Large intestine (tissue), 3 donors: ENCODE data around the gene RASSF8. TPM values are rescaled to one million over a fixed set of nuclear protein-coding genes. Genes with fewer than 3 reads are reported as not detected.

Experiments
- DNase-seq, 2 donors: peaks; one replicate each; pipeline versions ENCODE4 v3.0.0 to v3.0.0-alpha.2; 2013
- H3K27ac ChIP-seq: one replicate; pipeline ENCODE4 v1.5.1; 2013; ENCODE audit warnings: low read length
- H3K27me3 ChIP-seq: 2 replicates; pipeline ENCODE4 v1.6.1; 2013; ENCODE audit warnings: low read length; ENCODE audit not compliant: control insufficient read depth, insufficient read depth
- H3K36me3 ChIP-seq: 2 replicates; pipeline ENCODE4 v1.6.1; 2013; ENCODE audit warnings: low read length; ENCODE audit not compliant: control insufficient read depth, insufficient read depth
- H3K4me1 ChIP-seq: one replicate; pipeline ENCODE4 v1.6.1; 2013; ENCODE audit warnings: low read length; ENCODE audit not compliant: control insufficient read depth, insufficient read depth
- H3K4me3 ChIP-seq: one replicate; pipeline ENCODE4 v1.5.1; 2013; ENCODE audit warnings: low read length
- H3K9me3 ChIP-seq: one replicate; pipeline ENCODE4 v1.6.1; 2013; ENCODE audit warnings: mild to moderate bottlenecking, low read depth, low read length, moderate library complexity; ENCODE audit not compliant: control insufficient read depth
- WGBS: methylation state at CpG from one replicate; pipeline ENCODE4 v1.1.5; 2013; ENCODE audit warnings: low lambda C conversion rate; ENCODE audit not compliant: insufficient coverage; 5-methylcytosine and 5-hydroxymethylcytosine counted together
- polyA plus RNA-seq: library from polyadenylated mRNA; unstranded; fragments of 120-200 nt; gene quantifications from one replicate; pipeline ENCODE4 v1.2.1, GENCODE V29; 2013

Gene RASSF8
- polyA plus RNA-seq, 1 donor, result 20.2 TPM

- Histone ChIP-seq H3K27ac (no peak overlapping the region), H3K4me3 (no peak overlapping the region), H3K9me3 (no peaks in the 10 kb centered on the region), H3K27me3 (no peaks in the 10 kb centered on the region), H3K4me1 (no peaks in the 10 kb centered on the region), H3K36me3 (no peaks in the 10 kb centered on the region)
- DNase-seq, result no peak
- 58% methylated on average over 2 of the region's 4 CpGs for WGBS
These were observed 20.6 kb downstream of the RASSF8 start for GRCh38 chr12:25979059-25979458.

DNA sequence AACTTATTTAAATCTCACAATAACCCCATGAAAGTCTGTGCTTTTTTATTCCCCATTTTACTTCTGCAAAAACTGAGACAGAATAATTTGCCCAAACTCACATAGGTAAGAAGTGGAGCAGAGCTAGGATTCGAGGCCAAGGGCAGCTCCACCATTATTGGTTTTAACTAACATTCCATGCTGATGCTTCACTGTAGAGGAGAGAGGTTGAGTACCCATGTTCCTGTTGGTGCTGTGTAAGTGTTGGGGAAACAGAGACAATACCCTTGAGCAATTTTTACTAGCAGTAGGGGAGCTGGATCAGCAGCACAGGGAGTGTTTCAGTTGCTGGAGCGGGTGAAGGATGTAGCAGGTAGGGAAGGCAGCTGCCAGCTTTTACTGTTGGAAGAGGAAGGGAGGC lies 21.1 kb downstream of the RASSF8 start:
- Histone ChIP-seq H3K9me3 (no peaks in the 10 kb centered on the region), H3K36me3 (no peaks in the 10 kb centered on the region), H3K27ac (no peak overlapping the region), H3K4me3 (no peak overlapping the region), H3K4me1 (no peaks in the 10 kb centered on the region), H3K27me3 (no peaks in the 10 kb centered on the region)
- no peak for DNase-seq
- no CpG with 5 or more reads among the region's 2 CpGs for WGBS

DNA sequence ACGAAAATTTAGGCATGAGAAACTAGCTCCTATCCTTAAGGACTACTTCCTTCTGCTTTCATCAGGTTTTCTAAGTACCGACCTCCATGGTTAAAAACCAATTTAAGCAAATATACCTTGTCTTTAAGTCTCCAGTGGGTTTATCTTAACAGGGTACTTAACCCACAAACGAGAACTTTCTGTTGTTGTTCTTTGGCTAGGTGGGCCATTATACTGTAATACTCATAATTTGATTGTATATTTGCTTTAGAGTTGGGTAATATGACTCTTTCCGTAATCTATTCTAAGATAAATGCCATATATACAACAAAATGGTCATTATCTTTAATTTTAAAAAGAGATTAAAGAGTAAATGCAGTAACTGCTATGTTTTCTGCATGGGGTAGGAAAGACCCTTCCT lies 21.6 kb downstream of the RASSF8 start:
- no peak overlapping the region for H3K4me3 ChIP-seq
- no peaks in the 10 kb centered on the region for H3K9me3 ChIP-seq
- WGBS, result no CpG with 5 or more reads among the region's 4 CpGs
- no peak overlapping the region for H3K27ac ChIP-seq
- H3K4me1 ChIP-seq, result no peaks in the 10 kb centered on the region
- DNase-seq, result no peak
- no peaks in the 10 kb centered on the region for H3K36me3 ChIP-seq
- H3K27me3 ChIP-seq, result no peaks in the 10 kb centered on the region

GRCh38 chr12:25981597-25981996 lies 23.1 kb downstream of the RASSF8 start:
- no peak for DNase-seq
- Histone ChIP-seq H3K4me1 (peaks cover 3% of the 10 kb centered on the region), H3K9me3 (no peaks in the 10 kb centered on the region), H3K4me3 (no peak overlapping the region), H3K27me3 (no peaks in the 10 kb centered on the region), H3K27ac (no peak overlapping the region), H3K36me3 (no peaks in the 10 kb centered on the region)
- WGBS, result 25% methylated on average over 1 of the region's 3 CpGs

DNA sequence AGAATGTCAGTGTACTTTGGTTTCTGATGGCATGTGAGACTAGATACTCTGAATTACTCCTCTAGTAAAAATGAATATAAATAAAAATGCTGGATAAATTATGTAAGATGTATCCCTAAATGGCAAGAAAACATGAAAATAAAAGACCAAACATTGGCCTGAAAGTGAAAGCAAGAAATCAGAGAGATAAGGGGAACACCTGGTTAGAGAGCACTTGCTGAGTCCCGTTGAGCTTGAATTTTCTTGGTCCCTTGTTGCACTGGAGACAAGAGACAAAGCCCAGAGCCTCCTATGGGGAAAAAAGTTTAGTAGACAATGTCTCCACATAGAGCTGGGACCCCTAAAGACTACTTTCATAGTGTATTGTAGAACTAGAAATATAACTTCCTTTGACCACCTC lies 23.9 kb downstream of the RASSF8 start:
- Histone ChIP-seq H3K27ac (peak overlapping the region; percentile 10), H3K4me3 (no peak overlapping the region), H3K27me3 (no peaks in the 10 kb centered on the region), H3K4me1 (peaks cover 4% of the 10 kb centered on the region), H3K36me3 (no peaks in the 10 kb centered on the region), H3K9me3 (no peaks in the 10 kb centered on the region)
- DNase-seq, result peak in 1 of 2 donors; percentile 43
- WGBS, result no CpG with 5 or more reads among the region's 1 CpG

GRCh38 chr12:25983625-25984024 lies 25.1 kb downstream of the RASSF8 start:
- Histone ChIP-seq H3K27ac (no peak overlapping the region), H3K4me1 (peaks cover 4% of the 10 kb centered on the region), H3K9me3 (no peaks in the 10 kb centered on the region), H3K36me3 (no peaks in the 10 kb centered on the region), H3K27me3 (no peaks in the 10 kb centered on the region), H3K4me3 (no peak overlapping the region)
- 100% methylated on average over 1 of the region's 4 CpGs for WGBS
- no peak for DNase-seq

DNA sequence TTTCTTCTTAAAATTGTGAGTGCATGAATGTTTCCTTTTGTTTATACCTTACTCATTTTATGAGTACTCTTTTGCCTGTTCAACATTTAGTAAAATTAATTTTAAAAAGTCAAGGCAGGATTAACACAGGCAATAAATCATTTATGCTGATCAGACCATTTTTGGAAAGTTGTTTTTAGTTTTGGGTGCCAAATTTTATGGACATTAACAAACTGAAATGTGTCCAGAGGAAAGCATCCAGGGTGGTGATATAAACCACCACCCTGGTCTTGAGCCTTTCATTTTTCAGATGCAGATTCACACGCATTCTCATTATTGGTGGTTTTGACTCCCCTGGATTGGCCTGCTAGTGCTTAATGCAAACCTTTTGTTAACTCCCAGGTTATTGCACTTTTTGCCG lies 26.3 kb downstream of the RASSF8 start:
- no peaks in the 10 kb centered on the region for H3K36me3 ChIP-seq
- no peak for DNase-seq
- H3K4me1 ChIP-seq, result peaks cover 4% of the 10 kb centered on the region
- no CpG with 5 or more reads among the region's 2 CpGs for WGBS
- H3K27ac ChIP-seq, result no peak overlapping the region
- H3K27me3 ChIP-seq, result no peaks in the 10 kb centered on the region
- no peak overlapping the region for H3K4me3 ChIP-seq
- no peaks in the 10 kb centered on the region for H3K9me3 ChIP-seq

DNA sequence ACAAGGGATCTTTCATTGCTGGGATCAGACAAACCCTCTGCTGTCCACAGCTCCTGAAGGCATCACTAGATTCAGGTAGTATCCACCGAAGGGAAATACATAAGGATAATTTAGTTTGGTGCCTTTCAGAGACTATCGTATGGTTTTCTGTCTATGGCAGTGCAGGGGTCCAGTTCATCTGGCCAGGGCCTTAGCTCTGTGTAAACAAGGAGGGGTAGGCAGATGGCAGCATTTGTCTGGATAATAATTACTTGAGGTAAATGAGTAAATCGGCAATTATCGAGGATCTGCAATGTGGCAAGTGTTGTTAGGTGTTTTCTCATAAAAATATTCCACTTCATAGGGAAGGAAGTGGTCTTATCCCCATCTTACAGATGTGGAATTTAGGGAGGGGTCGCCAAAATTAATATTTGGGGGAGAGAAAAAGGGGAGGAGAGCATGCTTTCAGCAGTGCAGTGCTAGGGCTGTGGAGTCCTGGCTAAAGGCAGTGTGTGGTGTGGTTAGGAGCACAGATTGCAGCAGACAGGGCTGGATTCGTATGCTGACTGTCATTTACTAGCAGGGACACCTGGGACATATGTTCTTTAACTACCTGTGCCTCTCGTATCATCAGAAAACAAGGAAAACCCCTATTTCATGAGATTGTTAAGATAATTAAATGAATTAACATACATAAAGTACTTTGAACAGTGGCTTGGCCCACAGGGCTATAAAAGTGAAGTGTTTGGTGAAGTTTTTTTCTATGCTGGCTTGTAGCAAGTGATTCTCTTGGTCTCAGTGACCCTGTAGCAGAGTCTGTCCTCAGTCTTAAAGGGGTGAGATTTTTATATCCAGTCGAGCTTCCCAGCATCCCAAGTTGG lies 27.1 kb downstream of the RASSF8 start:
- Histone ChIP-seq H3K36me3 (no peaks in the 10 kb centered on the region), H3K4me3 (no peak overlapping the region), H3K9me3 (no peaks in the 10 kb centered on the region), H3K27ac (peak overlapping the region; percentile 43), H3K4me1 (peaks cover 4% of the 10 kb centered on the region), H3K27me3 (no peaks in the 10 kb centered on the region)
- peak; percentile 23 to 70 for DNase-seq
- WGBS, result no CpG with 5 or more reads among the region's 8 CpGs

GRCh38 chr12:25986180-25986579 lies 27.7 kb downstream of the RASSF8 start:
- Histone ChIP-seq H3K27ac (peak overlapping the region; percentile 43), H3K4me3 (no peak overlapping the region), H3K27me3 (no peaks in the 10 kb centered on the region), H3K9me3 (no peaks in the 10 kb centered on the region), H3K4me1 (peaks cover 4% of the 10 kb centered on the region), H3K36me3 (no peaks in the 10 kb centered on the region)
- peak; percentile 47 to 68 for DNase-seq

DNA sequence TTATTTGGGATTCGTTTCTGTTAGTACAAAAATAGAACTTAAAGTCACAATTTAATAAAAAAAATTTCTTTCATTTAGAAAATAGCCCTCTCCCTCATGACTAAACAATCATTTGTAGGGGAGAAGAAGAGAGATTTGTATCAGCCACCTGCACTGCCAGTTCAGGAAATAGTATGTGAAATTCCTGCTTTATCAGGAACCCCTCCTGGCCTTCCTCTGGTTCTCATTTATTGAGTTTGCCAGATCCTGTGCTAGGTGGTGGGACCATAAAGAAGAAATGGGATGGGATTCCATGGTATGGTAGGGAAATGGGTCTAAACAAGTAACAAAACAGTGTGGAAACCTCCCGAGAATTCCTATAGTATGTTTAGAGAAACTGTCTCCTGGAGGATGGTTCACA lies 30.0 kb downstream of the RASSF8 start:
- Histone ChIP-seq H3K27me3 (no peaks in the 10 kb centered on the region), H3K4me1 (peaks cover 4% of the 10 kb centered on the region), H3K27ac (no peak overlapping the region), H3K9me3 (no peaks in the 10 kb centered on the region), H3K36me3 (no peaks in the 10 kb centered on the region), H3K4me3 (no peak overlapping the region)
- DNase-seq, result no peak
- no CpG with 5 or more reads among the region's 2 CpGs for WGBS

DNA sequence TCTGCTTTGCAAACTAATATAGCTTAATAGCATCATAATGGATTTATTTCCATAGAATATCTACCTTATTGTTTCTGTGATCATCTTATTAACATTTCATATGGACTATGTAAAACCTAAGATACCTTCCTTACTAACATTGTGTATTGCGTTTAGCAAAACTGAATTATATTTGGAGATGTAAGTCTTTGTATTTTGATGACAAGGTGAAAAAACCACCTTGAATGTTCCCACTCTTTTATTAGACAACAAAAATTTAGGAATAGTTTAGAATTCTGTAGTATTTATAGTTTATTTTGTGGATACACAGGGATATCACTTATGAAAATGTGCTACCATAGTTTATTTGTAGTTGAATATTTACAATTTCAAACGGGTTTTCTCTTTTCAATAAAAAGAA lies 32.0 kb downstream of the RASSF8 start:
- DNase-seq, result no peak
- no peaks in the 10 kb centered on the region for H3K9me3 ChIP-seq
- H3K36me3 ChIP-seq, result no peaks in the 10 kb centered on the region
- no peak overlapping the region for H3K4me3 ChIP-seq
- no peaks in the 10 kb centered on the region for H3K27me3 ChIP-seq
- no CpG with 5 or more reads among the region's 2 CpGs for WGBS
- H3K4me1 ChIP-seq, result peaks cover 4% of the 10 kb centered on the region
- no peak overlapping the region for H3K27ac ChIP-seq
